ENCODE data around the gene SLIT3.

SLIT3 gene

DNA sequence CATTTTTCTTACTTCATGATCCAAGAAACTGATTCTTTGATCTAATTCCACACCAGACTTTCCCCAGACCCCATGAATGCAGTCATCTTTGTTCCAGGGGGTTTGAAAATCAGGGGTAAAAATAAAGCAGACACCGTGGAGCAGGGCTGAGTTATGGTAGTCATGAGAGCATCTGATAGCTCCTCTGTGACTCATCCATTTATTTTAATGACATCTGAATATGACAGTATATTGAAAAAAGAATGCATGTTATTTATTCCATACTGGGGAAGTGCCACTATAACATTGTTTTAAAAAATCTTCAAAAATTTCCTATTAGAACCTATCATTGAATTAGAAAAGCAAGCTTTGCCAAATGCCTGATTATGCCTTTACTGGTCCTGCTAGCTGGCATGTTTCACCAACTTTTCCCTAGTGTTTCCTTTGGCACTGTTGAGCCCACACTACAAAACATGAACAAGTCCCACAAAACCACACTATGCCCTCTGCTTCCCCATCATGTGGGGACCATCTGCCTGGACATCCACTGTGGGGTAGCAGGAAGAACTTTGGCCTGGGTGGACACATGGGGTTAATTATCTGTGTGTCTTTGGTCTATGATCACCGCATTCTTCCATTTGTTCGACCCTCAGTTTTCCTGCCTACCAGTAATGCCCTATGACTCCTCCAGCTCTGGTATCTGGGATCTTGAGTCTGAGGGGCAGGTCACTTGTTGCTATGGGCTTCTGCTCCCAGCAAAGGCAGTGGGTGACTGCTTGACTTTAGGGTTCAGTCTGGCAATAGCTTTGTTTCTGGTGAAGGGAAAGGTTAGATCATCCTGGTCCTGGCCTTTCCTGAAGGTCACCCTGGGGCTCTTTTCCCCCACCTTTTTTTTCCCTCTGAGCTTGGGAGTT lies 639.1 kb downstream of the SLIT3 start:
- H4K20me1 ChIP-seq (ENCODE audit: insufficient read depth, low read length, poor library complexity, severe bottlenecking): no peaks in the 10 kb centered on the region

DNA sequence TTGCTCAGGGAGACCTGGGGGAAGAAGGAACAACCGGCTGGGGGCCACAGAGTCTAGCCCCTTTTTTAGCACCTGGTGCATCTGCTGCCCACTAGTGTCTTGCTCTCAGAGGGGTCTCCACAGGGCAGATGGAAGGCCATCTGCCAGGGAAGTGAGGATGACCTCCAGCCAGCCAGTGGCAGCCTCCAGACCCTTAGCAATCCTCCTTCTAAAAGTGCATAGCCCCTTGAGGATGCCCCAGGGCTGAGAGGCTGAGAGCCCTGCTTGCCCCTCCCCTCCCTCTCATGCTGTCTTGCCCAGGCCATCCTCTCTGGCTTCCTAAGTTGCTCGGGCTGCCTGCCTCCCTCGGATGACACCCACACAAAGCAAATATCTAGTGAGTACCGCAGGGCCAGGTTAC lies 640.2 kb downstream of the SLIT3 start:
- Histone ChIP-seq H3K9me3 (ENCODE audit: insufficient read depth, low read depth, low read length) (no peaks in the 10 kb centered on the region), H3K4me3 (ENCODE audit: low read length, poor library complexity, severe bottlenecking) (no peak overlapping the region), H3K9ac (ENCODE audit: low read depth, low read length, poor library complexity, severe bottlenecking) (no peak overlapping the region), H3F3A (ENCODE audit: low read depth) (no peaks in the 10 kb centered on the region), H4K20me1 (ENCODE audit: insufficient read depth, low read length, poor library complexity, severe bottlenecking) (no peaks in the 10 kb centered on the region), H3K4me2 (ENCODE audit: low read depth, low read length, poor library complexity, severe bottlenecking) (no peak overlapping the region), H3K4me1 (ENCODE audit: insufficient read depth, low read length, poor library complexity, severe bottlenecking) (no peaks in the 10 kb centered on the region), H3K27me3 (ENCODE audit: insufficient read depth, low read length, poor library complexity, severe bottlenecking) (no peaks in the 10 kb centered on the region), H3K79me2 (ENCODE audit: insufficient read depth, low read length) (no peaks in the 10 kb centered on the region), H2AFZ (ENCODE audit: low read length) (no peak overlapping the region), H3K36me3 (ENCODE audit: insufficient read depth, low read length) (no peaks in the 10 kb centered on the region), H3K9me2 (replicated peaks; ENCODE audit: low read depth, low read length) (no peaks in the 10 kb centered on the region)
- TF ChIP-seq EZH2phosphoT487 (IDR thresholded peaks at IDR 0.05; ENCODE audit: borderline replicate concordance): no peak
- TF ChIP-seq, protein P1, sequence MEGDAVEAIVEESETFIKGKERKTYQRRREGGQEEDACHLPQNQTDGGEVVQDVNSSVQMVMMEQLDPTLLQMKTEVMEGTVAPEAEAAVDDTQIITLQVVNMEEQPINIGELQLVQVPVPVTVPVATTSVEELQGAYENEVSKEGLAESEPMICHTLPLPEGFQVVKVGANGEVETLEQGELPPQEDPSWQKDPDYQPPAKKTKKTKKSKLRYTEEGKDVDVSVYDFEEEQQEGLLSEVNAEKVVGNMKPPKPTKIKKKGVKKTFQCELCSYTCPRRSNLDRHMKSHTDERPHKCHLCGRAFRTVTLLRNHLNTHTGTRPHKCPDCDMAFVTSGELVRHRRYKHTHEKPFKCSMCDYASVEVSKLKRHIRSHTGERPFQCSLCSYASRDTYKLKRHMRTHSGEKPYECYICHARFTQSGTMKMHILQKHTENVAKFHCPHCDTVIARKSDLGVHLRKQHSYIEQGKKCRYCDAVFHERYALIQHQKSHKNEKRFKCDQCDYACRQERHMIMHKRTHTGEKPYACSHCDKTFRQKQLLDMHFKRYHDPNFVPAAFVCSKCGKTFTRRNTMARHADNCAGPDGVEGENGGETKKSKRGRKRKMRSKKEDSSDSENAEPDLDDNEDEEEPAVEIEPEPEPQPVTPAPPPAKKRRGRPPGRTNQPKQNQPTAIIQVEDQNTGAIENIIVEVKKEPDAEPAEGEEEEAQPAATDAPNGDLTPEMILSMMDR (conservative IDR thresholded peaks at IDR 0.05; ENCODE audit: low read length): no peak

More for the DNA sequence above, 639.1 kb downstream of the SLIT3 start:
- TF ChIP-seq EZH2phosphoT487 (IDR thresholded peaks at IDR 0.05; ENCODE audit: borderline replicate concordance): no peak
- TF ChIP-seq, protein P1 (conservative IDR thresholded peaks at IDR 0.05; ENCODE audit: low read length): no peak
- no peak overlapping the region for H3K9ac ChIP-seq (ENCODE audit: low read depth, low read length, poor library complexity, severe bottlenecking)
- no peaks in the 10 kb centered on the region for H3K79me2 ChIP-seq (ENCODE audit: insufficient read depth, low read length)
- H3K4me1 ChIP-seq (ENCODE audit: insufficient read depth, low read length, poor library complexity, severe bottlenecking): no peaks in the 10 kb centered on the region
- no peaks in the 10 kb centered on the region for H3K9me2 ChIP-seq (replicated peaks; ENCODE audit: low read depth, low read length)
- H3K9me3 ChIP-seq (ENCODE audit: insufficient read depth, low read depth, low read length): no peaks in the 10 kb centered on the region
- no peak overlapping the region for H3K4me2 ChIP-seq (ENCODE audit: low read depth, low read length, poor library complexity, severe bottlenecking)
- no peaks in the 10 kb centered on the region for H3K27me3 ChIP-seq (ENCODE audit: insufficient read depth, low read length, poor library complexity, severe bottlenecking)
- no peak overlapping the region for H2AFZ ChIP-seq (ENCODE audit: low read length)
- H3K36me3 ChIP-seq (ENCODE audit: insufficient read depth, low read length): no peaks in the 10 kb centered on the region
- no peaks in the 10 kb centered on the region for H3F3A ChIP-seq (ENCODE audit: low read depth)
- no peak overlapping the region for H3K4me3 ChIP-seq (ENCODE audit: low read length, poor library complexity, severe bottlenecking)

DNA sequence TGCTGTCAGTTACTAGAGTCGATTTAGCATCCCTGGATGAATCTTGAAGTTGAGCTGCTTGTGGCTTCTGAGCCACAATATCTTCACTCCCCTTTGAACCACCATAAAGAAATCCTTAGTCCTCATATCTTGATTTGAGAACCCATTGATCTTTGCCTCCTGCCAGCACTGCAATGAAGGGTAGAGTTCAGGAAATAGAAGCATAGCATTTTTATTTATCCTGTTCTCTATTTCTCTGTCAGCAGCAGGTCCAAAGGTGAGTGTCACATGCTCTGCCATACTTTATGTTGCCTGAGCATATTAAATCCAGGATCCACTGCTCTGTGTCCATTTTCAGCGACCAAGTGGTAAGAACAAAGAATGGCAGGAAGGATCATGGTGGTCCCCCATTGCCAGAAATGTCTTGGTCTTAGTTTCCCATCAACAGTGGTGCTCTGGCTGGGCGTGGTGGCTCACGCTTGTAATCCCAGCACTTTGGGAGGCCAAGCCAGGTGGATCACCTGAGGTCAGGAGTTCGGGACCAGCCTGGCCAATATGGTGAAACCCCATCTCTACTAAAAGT lies 641.6 kb downstream of the SLIT3 start:
- Histone ChIP-seq H3K4me2 (ENCODE audit: low read depth, low read length, poor library complexity, severe bottlenecking) (no peak overlapping the region), H3K4me1 (ENCODE audit: insufficient read depth, low read length, poor library complexity, severe bottlenecking) (no peaks in the 10 kb centered on the region), H4K20me1 (ENCODE audit: insufficient read depth, low read length, poor library complexity, severe bottlenecking) (no peaks in the 10 kb centered on the region), H3K9me3 (ENCODE audit: insufficient read depth, low read depth, low read length) (no peaks in the 10 kb centered on the region), H3K27me3 (ENCODE audit: insufficient read depth, low read length, poor library complexity, severe bottlenecking) (no peaks in the 10 kb centered on the region), H3K79me2 (ENCODE audit: insufficient read depth, low read length) (no peaks in the 10 kb centered on the region), H3K36me3 (ENCODE audit: insufficient read depth, low read length) (no peaks in the 10 kb centered on the region), H3K9me2 (replicated peaks; ENCODE audit: low read depth, low read length) (no peaks in the 10 kb centered on the region), H3F3A (ENCODE audit: low read depth) (no peaks in the 10 kb centered on the region), H3K4me3 (ENCODE audit: low read length, poor library complexity, severe bottlenecking) (no peak overlapping the region), H2AFZ (ENCODE audit: low read length) (no peak overlapping the region), H3K9ac (ENCODE audit: low read depth, low read length, poor library complexity, severe bottlenecking) (no peak overlapping the region)
- no peak for TF ChIP-seq EZH2phosphoT487 (IDR thresholded peaks at IDR 0.05; ENCODE audit: borderline replicate concordance)
- TF ChIP-seq, protein P1 (conservative IDR thresholded peaks at IDR 0.05; ENCODE audit: low read length): no peak

All from Loucy (cell line).